Heart left ventricle (tissue), 16 donors: ENCODE data around the gene MYH7. TPM values are rescaled to one million over a fixed set of nuclear protein-coding genes. Genes with fewer than 3 reads are reported as not detected.

Source experiments
- ATAC-seq, 4 donors: fragments of 200-7000 bp; cut with Tn5 transposase; one replicate each; pipeline ENCODE4 v1.9.1; 2020 to 2022; ENCODE audit warnings: moderate library complexity in 4 of 4, mild to moderate bottlenecking in 3 of 4, moderate number of reproducible peaks in 1 of 4
- DNase-seq, 5 donors: peaks; one replicate each; pipeline ENCODE4 v3.0.0-alpha.2; 2020
- H3K27ac ChIP-seq, 12 donors: fragments of 200-600 bp; sonication (generic) in 4 of 12; one replicate each; pipeline versions ENCODE4 v1.5.0 to v1.8.0; 2016 to 2022; ENCODE audit warnings: mild to moderate bottlenecking in 2 of 12
- H3K27me3 ChIP-seq, 9 donors: fragments of 200-600 bp; sonication (generic) in 2 of 9; one replicate each; pipeline versions ENCODE4 v1.5.1 to v1.8.0; 2016 to 2022; ENCODE audit warnings: mild to moderate bottlenecking in 3 of 9
- H3K36me3 ChIP-seq, 9 donors: fragments of 200-600 bp; sonication (generic) in 2 of 9; one replicate each; pipeline versions ENCODE4 v1.5.0 to v1.8.0; 2018 to 2022; ENCODE audit warnings: mild to moderate bottlenecking in 2 of 9
- H3K4me1 ChIP-seq, 12 donors: fragments of 200-600 bp; sonication (generic) in 4 of 12; one replicate each; pipeline versions ENCODE4 v1.5.0 to v1.8.0; 2016 to 2022; ENCODE audit warnings: mild to moderate bottlenecking in 3 of 12
- H3K4me3 ChIP-seq, 12 donors: fragments of 200-600 bp; sonication (generic) in 4 of 12; one replicate each; pipeline versions ENCODE4 v1.5.0 to v1.8.0; 2017 to 2022; ENCODE audit warnings: mild to moderate bottlenecking in 9 of 12, moderate library complexity in 4 of 12
- H3K9me3 ChIP-seq, 12 donors: fragments of 200-600 bp; sonication (generic) in 4 of 12; one replicate each; pipeline versions ENCODE4 v1.5.0 to v1.8.0; 2016 to 2022; ENCODE audit warnings: mild to moderate bottlenecking in 1 of 12
- POLR2A ChIP-seq, 2 donors: fragments of 450-650 bp; IDR thresholded peaks; one replicate each; pipeline ENCODE4 v1.6.1; 2017; ENCODE audit warnings: antibody characterized with exemption in 2 of 2, mild to moderate bottlenecking in 2 of 2, moderate library complexity in 2 of 2
- WGBS, 4 donors: extraction: QIAGEN DNeasy Blood & Tissue Kit in 2 of 4; methylation state at CpG; one replicate each; pipeline versions ENCODE4 v1.1.5 to v1.1.7; 2013 to 2018; 5-methylcytosine and 5-hydroxymethylcytosine counted together
- intact Hi-C, 10 donors: fragments of 100-400 bp; cut with DNase I; formaldehyde crosslinking; loops; one replicate each; pipeline versions ENCODE4 v1.11.1 to v1.14.2; 2022
- polyA plus RNA-seq, 2 donors: library from polyadenylated mRNA; stranded (reverse); fragments of 200-250 nt; gene quantifications; one replicate each; pipeline ENCODE4 v1.2.3, GENCODE V29; 2013
- total RNA-seq, 9 donors: library from RNA; depleted of rRNA in 2 of 9; stranded (reverse); fragments of >200 nt in 2 of 9; fragmentation: NEBNext Ultra II Directional in 3 of 9; extraction: Animal tissue kit (Norgen Biotek cat#: 25700) in 3 of 9; gene quantifications; one replicate each; pipeline versions ENCODE4 v1.1.0 to v1.2.4, GENCODE V29; 2016 to 2023
- TF ChIP-seq, protein P1 (sequence below), 12 donors: fragments of 200-600 bp; sonication (generic) in 4 of 12; IDR thresholded peaks; one replicate each; pipeline versions ENCODE4 v1.5.0 to v1.8.0; 2018 to 2022; ENCODE audit warnings: antibody characterized with exemption in 12 of 12, mild to moderate bottlenecking in 5 of 12
- donor health status: ischemic (EF 13 %, LVEDD 7.1; RV severe dilation, severe dysfunction).
- donor health status: healthy with polysubstance abuse.
- donor health status: DM: no; HTN: yes; CAD: no.
- donor health status: DM: no; HTN: no; CAD: no.
- donor health status: ischemic (EF 25% LVEDD 6.9; RV normal size, moderate dysfunction).
- donor health status: ischemic (EF 25% LVEDD 5.7; RV mildly dilated, moderate dysfunction).
- donor health status: healthy.
- donor health status: DM: yes; HTN: yes; CAD: no.
- donor health status: ischemic (EF 35%, LVEDD 5.7; RV mildly dilated, moderate dysfunction).
- donor health status: nonischemic (EF 11% LVEDD 7.7; RV severe dilation, severe dysfunction).
- donor health status: DM: yes; HTN: yes; CAD: no.
- donor health status: PGD.
- donor health status: ischemic (EF 29% LVEDD 5.4; RV normal size, mild dysfunction).
- donor health status: nonischemic (EF 23%, LVEDD 6.1; RV moderate dilation, normal function).

Gene MYH7
- total and polyA plus RNA-seq, 11 donors: 727 to 23,825 (median 14,589) TPM

DNA sequence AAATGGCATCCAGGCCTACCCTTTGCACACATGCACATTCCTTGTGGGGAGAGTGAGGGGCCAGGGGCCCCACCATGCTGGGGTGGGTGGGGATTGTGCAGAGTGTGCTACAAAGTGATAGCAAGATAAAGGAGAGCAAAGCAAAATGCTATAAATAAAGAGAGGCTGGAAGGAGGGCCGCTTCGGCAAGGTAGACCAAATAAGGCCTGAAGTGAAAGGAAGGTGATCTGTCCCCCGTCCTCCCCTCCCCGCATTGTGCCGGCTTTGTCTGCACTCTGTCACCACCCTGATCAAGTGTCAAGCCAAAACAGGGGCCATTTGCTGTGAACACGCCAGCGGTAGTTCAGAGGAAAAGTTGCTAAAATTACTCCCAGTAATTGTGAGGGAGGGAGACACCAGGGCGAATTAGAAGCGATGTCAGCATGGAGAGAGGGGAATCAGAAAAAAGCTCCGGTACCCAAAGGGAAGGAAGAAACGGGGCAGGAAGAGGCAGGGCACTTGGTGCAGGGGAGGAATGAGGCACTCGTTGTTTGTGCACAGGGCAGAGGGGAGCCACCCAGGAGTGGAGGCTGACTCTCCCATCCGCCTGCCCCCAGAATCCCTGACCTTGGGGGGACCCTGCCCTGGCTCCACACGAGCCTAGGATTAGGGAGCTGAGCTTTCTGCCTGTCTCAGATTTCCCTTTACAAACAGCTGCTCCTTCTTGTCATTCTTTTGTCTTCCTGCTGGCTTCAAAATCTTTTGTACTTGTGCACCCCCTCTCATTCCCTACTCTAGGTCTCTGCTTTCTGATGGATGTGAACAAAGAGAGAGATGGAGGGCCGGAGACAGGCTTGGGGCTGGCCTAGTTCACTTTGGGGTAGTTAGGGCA is 2.9 kb upstream of the MYH7 start:
- 17 to 30% (median 21%) methylated on average over 15 of the region's 15 CpGs for WGBS, 4 donors
- Histone ChIP-seq H3K36me3 (peaks cover 0 to 17% (median 12%) of the 10 kb centered on the region in 9 donors), H3K4me3 (peak overlapping the region in 7 of 12 donors; percentile 3 to 28 (median 14)), H3K4me1 (peaks cover 0 to 62% (median 26%) of the 10 kb centered on the region in 12 donors), H3K27me3 (no peaks in the 10 kb centered on the region), H3K9me3 (no peaks in the 10 kb centered on the region), H3K27ac (peak overlapping the region in 8 of 12 donors; percentile 76 to 97 (median 92))
- peak; percentile 73 to 89 (median 83) for DNase-seq
- TF ChIP-seq, protein P1, sequence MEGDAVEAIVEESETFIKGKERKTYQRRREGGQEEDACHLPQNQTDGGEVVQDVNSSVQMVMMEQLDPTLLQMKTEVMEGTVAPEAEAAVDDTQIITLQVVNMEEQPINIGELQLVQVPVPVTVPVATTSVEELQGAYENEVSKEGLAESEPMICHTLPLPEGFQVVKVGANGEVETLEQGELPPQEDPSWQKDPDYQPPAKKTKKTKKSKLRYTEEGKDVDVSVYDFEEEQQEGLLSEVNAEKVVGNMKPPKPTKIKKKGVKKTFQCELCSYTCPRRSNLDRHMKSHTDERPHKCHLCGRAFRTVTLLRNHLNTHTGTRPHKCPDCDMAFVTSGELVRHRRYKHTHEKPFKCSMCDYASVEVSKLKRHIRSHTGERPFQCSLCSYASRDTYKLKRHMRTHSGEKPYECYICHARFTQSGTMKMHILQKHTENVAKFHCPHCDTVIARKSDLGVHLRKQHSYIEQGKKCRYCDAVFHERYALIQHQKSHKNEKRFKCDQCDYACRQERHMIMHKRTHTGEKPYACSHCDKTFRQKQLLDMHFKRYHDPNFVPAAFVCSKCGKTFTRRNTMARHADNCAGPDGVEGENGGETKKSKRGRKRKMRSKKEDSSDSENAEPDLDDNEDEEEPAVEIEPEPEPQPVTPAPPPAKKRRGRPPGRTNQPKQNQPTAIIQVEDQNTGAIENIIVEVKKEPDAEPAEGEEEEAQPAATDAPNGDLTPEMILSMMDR (IDR thresholded peaks at IDR 0.05): no peak
- TF ChIP-seq POLR2A (IDR thresholded peaks at IDR 0.05): peak in 1 of 2 donors; percentile 36
- ATAC-seq: peak; percentile 43 to 70 (median 59)
- intact Hi-C loops: no loop called here

DNA sequence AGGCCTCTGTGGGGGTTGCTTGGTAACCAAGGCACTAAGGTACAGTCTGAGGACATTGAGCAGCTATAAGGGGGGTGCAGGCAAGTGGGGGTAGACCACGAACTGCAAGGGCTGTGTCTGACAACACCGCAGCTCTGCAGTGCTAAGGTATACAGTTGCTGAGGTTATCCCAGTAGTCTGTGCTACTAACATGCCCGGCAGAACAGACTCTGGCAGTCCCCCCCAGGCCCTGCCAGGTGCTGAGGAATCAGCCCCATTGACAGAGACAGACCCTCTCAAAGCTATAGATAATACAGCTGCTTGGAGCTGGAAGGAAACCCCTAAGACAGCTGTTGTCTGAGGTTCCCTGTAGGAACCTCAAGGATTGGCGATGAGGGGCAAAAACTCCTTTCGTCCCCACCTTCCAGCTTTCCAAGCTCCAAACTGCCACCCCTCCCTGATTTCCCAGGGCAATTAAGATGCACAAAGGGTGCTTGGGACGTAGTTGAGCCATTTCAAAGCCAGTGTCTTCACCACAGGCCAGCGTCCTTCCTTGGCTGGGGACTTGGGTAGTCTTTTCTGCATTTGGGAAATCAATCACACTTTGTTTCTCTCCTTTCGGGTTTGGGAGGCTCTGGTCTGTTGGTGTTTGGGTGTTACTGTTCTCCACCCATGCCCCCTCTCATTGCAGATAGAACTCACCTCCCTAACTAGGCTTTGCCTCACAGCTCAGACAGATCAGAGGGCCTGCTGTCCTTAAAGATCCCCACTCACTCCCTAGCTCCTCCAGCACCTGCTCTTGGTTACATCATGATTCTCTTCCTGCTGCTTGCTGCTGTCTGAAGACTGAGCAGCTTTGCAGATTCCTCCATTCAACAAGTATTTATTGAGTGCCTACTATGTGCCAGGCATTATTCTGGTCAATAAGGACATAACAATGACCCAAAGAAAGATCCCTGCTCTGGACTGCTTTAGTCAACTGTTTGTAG is 2.0 kb upstream of the MYH7 start:
- Histone ChIP-seq H3K9me3 (no peaks in the 10 kb centered on the region), H3K4me3 (peak overlapping the region in 1 of 12 donors; percentile 10), H3K27ac (peak overlapping the region in 8 of 12 donors; percentile 63 to 97 (median 89)), H3K4me1 (peaks cover 0 to 60% (median 25%) of the 10 kb centered on the region in 12 donors), H3K27me3 (no peaks in the 10 kb centered on the region), H3K36me3 (peaks cover 0 to 26% (median 20%) of the 10 kb centered on the region in 9 donors)
- DNase-seq (no peak), ATAC-seq (peak in 1 of 4 donors; percentile 0)
- intact Hi-C loops: no loop called here
- no peak for TF ChIP-seq POLR2A (IDR thresholded peaks at IDR 0.05)
- TF ChIP-seq, protein P1 (IDR thresholded peaks at IDR 0.05): no peak
- WGBS, 4 donors: 41 to 60% (median 49%) methylated on average over 7 to 8 of the region's 8 CpGs

DNA sequence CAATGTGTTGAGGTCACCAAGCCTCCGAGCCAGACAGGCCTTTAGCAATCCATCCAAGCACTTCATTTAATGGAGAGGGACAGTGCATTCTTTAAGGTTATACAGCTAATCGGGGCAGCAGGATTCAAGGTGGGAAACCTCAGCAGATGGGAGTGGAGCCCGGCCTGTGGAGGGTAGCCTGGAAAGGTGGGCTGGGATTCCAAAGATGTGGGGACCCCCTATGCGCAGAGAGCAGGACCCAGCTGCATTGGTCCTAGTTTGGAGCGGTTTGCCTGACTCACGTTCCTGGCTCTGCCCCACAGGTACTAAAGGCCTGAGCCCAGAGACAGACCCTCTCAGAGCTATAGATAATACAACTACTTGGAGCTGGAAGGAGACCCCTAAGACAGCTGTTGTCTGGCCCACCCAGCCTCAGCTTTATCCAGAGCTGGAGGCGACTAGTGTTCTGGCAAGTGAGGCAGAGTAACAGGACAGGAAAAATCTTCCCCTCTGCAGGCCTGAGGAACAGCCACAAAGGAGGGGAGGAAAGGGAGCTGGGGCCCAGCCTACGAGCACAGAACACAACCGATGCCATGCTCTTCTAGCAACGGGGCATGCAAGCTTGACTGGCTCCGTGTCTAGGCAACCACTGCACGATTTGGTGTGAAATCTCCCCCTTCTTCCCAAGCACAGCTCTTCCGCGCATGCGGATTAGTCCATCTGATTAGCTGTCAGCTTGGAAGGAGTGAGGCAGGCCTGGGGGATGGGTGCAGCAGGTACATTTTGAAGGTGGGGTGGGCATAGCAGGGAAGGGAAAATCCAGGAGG is 1.1 kb upstream of the MYH7 start:
- peak overlapping the region in 4 of 12 donors; percentile 19 to 38 (median 30) for H3K4me3 ChIP-seq
- DNase-seq (peak in 1 of 5 donors; percentile 76), ATAC-seq (peak in 1 of 4 donors; percentile 2)
- H3K36me3 ChIP-seq: peaks cover 0 to 34% (median 24%) of the 10 kb centered on the region in 9 donors
- H3K9me3 ChIP-seq: no peaks in the 10 kb centered on the region
- peaks cover 0 to 51% (median 17%) of the 10 kb centered on the region in 12 donors for H3K4me1 ChIP-seq
- H3K27ac ChIP-seq: peak overlapping the region in 8 of 12 donors; percentile 73 to 97 (median 89)
- TF ChIP-seq, protein P1 (IDR thresholded peaks at IDR 0.05): no peak
- TF ChIP-seq POLR2A (IDR thresholded peaks at IDR 0.05): no peak
- intact Hi-C loops: no loop called here
- no peaks in the 10 kb centered on the region for H3K27me3 ChIP-seq
- 43 to 52% (median 44%) methylated on average over 14 to 15 of the region's 15 CpGs for WGBS, 4 donors
